GM12892 (cell line): ENCODE measurements around the gene SIPA1L3.

ENCODE experiments used
- POLR2A ChIP-seq: IDR thresholded peaks from 2 replicates; pipeline ENCODE4 v1.6.1; 2011; ENCODE audit warnings: low read depth, low read length, control low read depth
- POLR2AphosphoS5 ChIP-seq: IDR thresholded peaks from 2 replicates; pipeline ENCODE4 v1.6.1; 2011; ENCODE audit warnings: low read depth, low read length, control low read depth
- TAF1 ChIP-seq: IDR thresholded peaks from 2 replicates; pipeline ENCODE4 v1.6.1; 2011; ENCODE audit warnings: low read depth, mild to moderate bottlenecking, control low read depth, low read length, borderline replicate concordance

DNA sequence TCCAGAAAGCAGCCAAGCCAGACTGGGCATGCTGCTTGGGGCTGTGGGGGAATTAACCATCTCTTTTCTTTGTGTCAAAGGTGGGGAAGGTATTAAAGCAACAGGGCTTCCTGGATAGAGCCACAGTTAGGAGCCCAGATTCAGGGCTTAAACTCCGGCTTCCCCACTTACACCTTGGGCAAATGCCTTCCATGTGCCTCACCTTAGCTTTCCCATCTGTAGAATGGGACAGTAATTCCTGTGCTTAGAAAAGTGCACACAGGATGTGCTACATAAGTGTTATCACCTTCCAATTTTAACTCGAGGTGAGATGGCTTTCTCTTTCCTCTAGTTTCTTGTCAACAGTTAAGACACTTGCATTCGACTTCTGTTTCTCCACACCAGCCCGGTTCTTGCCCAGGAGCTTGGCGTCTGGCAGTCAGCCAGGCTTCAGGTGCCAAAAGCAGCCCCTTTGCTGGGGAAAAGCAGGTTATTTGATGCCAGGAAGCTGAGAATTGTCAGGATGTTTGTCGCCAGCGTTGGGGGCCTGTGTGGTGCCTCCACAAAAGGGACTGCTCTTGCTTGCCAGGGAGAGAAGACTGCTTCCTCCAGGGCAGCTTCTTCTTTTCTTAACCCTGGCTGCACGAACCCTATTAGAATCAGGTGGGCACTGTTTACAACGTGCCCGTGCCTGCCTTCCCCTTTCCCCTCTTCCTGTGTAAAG is 79.2 kb downstream of the SIPA1L3 start:
- no peak for TF ChIP-seq POLR2A
- TF ChIP-seq POLR2AphosphoS5, result no peak
- TF ChIP-seq TAF1, result no peak
